NK-92 (cell line): ENCODE data around the gene RAB11FIP4.

Experiments used
- DNase-seq: peaks from one replicate; lab custom pipeline; 2025; ENCODE audit not compliant: unreplicated experiment; lab: John Stamatoyannopoulos, UW

The RAB11FIP4 gene

GRCh38 chr17:31457391-31458234 lies 66.1 kb downstream of the RAB11FIP4 start:
- no peak for DNase-seq

- DNase-seq: no peak
These were observed 67.4 kb downstream of the RAB11FIP4 start for GRCh38 chr17:31458829-31459228.

GRCh38 chr17:31459716-31460115 lies 68.2 kb downstream of the RAB11FIP4 start:
- no peak for DNase-seq

GRCh38 chr17:31460226-31460721 lies 68.8 kb downstream of the RAB11FIP4 start:
- no peak for DNase-seq

GRCh38 chr17:31461227-31461810 lies 69.8 kb downstream of the RAB11FIP4 start:
- DNase-seq: no peak

GRCh38 chr17:31462261-31462660 lies 70.8 kb downstream of the RAB11FIP4 start:
- DNase-seq: no peak

- DNase-seq: no peak
These were observed 74.8 kb downstream of the RAB11FIP4 start for GRCh38 chr17:31466096-31466760.

- DNase-seq: no peak
These were observed 76.2 kb downstream of the RAB11FIP4 start for GRCh38 chr17:31467502-31468256.

GRCh38 chr17:31469959-31470358 lies 78.5 kb downstream of the RAB11FIP4 start:
- no peak for DNase-seq

- DNase-seq: no peak
These were observed 79.1 kb downstream of the RAB11FIP4 start for GRCh38 chr17:31470592-31470991.

- no peak for DNase-seq
These were observed 80.7 kb downstream of the RAB11FIP4 start for GRCh38 chr17:31472137-31472536.

GRCh38 chr17:31475378-31476162 lies 84.1 kb downstream of the RAB11FIP4 start:
- DNase-seq: no peak

GRCh38 chr17:31476525-31477416 lies 85.3 kb downstream of the RAB11FIP4 start:
- DNase-seq: no peak

GRCh38 chr17:31477417-31478055 lies 86.1 kb downstream of the RAB11FIP4 start:
- DNase-seq: no peak

- no peak for DNase-seq
These were observed 87.6 kb downstream of the RAB11FIP4 start for GRCh38 chr17:31479062-31479408.

- no peak for DNase-seq
These were observed 88.0 kb downstream of the RAB11FIP4 start for GRCh38 chr17:31479524-31479923.

- DNase-seq: no peak
These were observed 88.6 kb downstream of the RAB11FIP4 start for GRCh38 chr17:31480067-31480466.

GRCh38 chr17:31480904-31481782 lies 89.7 kb downstream of the RAB11FIP4 start:
- DNase-seq: no peak
